ENCODE data around the gene TMC1. TPM values are rescaled to one million over a fixed set of nuclear protein-coding genes. Genes with fewer than 3 reads are reported as not detected.

The TMC1 gene
- total RNA-seq, 6 donors from 2014 or later, result 0.67 TPM; not detected in 5

- Histone ChIP-seq H3K27me3 (no peaks in the 10 kb centered on the region), H3K4me1 (peaks cover 24 to 33% (median 29%) of the 10 kb centered on the region in 4 donors), H3K4me3 (no peak overlapping the region), H3K9me3 (no peaks in the 10 kb centered on the region), H3K36me3 (no peaks in the 10 kb centered on the region), H3K27ac (no peak overlapping the region)
- ATAC-seq (ENCODE audit: low FRiP score in 2 of 2), result no peak
- TF ChIP-seq POLR2AphosphoS5 (IDR thresholded peaks at IDR 0.05) (no peak), EP300 (IDR thresholded peaks at IDR 0.05) (no peak), CTCF (IDR thresholded peaks at IDR 0.05) (no peak)
- 84 to 88% methylated on average over 9 of the region's 9 CpGs for WGBS, 2 donors
- DNase-seq, result no peak
Measured at GRCh38 chr9:72581694-72582093, 60.3 kb downstream of the TMC1 start.

GRCh38 chr9:72583370-72583769 is 62.0 kb downstream of the TMC1 start:
- Histone ChIP-seq H3K4me1 (peaks cover 12 to 19% (median 15%) of the 10 kb centered on the region in 4 donors), H3K36me3 (no peaks in the 10 kb centered on the region), H3K4me3 (no peak overlapping the region), H3K27me3 (no peaks in the 10 kb centered on the region), H3K9me3 (no peaks in the 10 kb centered on the region), H3K27ac (no peak overlapping the region)
- ATAC-seq (ENCODE audit: low FRiP score in 2 of 2) (no peak), DNase-seq (no peak)
- no peak for TF ChIP-seq EP300 (IDR thresholded peaks at IDR 0.05)
- no peak for TF ChIP-seq CTCF (IDR thresholded peaks at IDR 0.05)
- TF ChIP-seq POLR2A (IDR thresholded peaks at IDR 0.05), result no peak
- no peak for TF ChIP-seq POLR2AphosphoS5 (IDR thresholded peaks at IDR 0.05)

- WGBS, 2 donors, result 64 to 71% methylated on average over 4 to 5 of the region's 5 CpGs
- H3K36me3 ChIP-seq, result no peaks in the 10 kb centered on the region
- H3K4me3 ChIP-seq, result no peak overlapping the region
- peaks cover 12 to 18% (median 13%) of the 10 kb centered on the region in 4 donors for H3K4me1 ChIP-seq
- no peaks in the 10 kb centered on the region for H3K9me3 ChIP-seq
- ATAC-seq (ENCODE audit: low FRiP score in 2 of 2), result peak; percentile 73 to 81
- DNase-seq, result peak in 1 of 2 donors; percentile 69
- no peaks in the 10 kb centered on the region for H3K27me3 ChIP-seq
- peak overlapping the region; percentile 12 to 55 (median 38) for H3K27ac ChIP-seq
- TF ChIP-seq POLR2AphosphoS5 (IDR thresholded peaks at IDR 0.05) (peak; percentile 59 to 91), EP300 (IDR thresholded peaks at IDR 0.05) (peak in 3 of 4 donors; percentile 47 to 95 (median 56)), POLR2A (IDR thresholded peaks at IDR 0.05) (no peak), CTCF (IDR thresholded peaks at IDR 0.05) (peak in 2 of 6 experiments; percentile 17 to 28)
Measured at GRCh38 chr9:72586388-72587130, 65.2 kb downstream of the TMC1 start.

- H3K4me1 ChIP-seq, result peaks cover 14 to 28% (median 17%) of the 10 kb centered on the region in 4 donors
- H3K9me3 ChIP-seq, result no peaks in the 10 kb centered on the region
- no peak for ATAC-seq (ENCODE audit: low FRiP score in 2 of 2)
- DNase-seq, result no peak
- H3K27me3 ChIP-seq, result no peaks in the 10 kb centered on the region
- H3K4me3 ChIP-seq, result no peak overlapping the region
- no peak for TF ChIP-seq POLR2A (IDR thresholded peaks at IDR 0.05)
- TF ChIP-seq EP300 (IDR thresholded peaks at IDR 0.05), result no peak
- TF ChIP-seq CTCF (IDR thresholded peaks at IDR 0.05), result no peak
- TF ChIP-seq POLR2AphosphoS5 (IDR thresholded peaks at IDR 0.05), result no peak
- H3K27ac ChIP-seq, result no peak overlapping the region
- H3K36me3 ChIP-seq, result no peaks in the 10 kb centered on the region
Measured at GRCh38 chr9:72588336-72588735, 66.9 kb downstream of the TMC1 start.

Measured in upper lobe of left lung (tissue), 6 donors.